D721Med (cell line): ENCODE results near the gene AGBL5.

Experiments used
- DNase-seq: peaks from one replicate; pipeline ENCODE4 v3.0.0; 2011; ENCODE audit warnings: low spot score; ENCODE audit not compliant: insufficient read length
- FAIRE-seq: peaks from 2 replicates; lab custom pipeline; 2011; peaks lifted over from hg19 to GRCh38; lab: Jason Lieb, UNC
- TF ChIP-seq, protein P1 (sequence below): IDR thresholded peaks from 2 replicates; pipeline ENCODE4 v1.5.1; 2012; ENCODE audit warnings: mild to moderate bottlenecking, control low read depth; ENCODE audit not compliant: insufficient read depth; ENCODE audit errors: missing control alignments

The AGBL5 gene

DNA sequence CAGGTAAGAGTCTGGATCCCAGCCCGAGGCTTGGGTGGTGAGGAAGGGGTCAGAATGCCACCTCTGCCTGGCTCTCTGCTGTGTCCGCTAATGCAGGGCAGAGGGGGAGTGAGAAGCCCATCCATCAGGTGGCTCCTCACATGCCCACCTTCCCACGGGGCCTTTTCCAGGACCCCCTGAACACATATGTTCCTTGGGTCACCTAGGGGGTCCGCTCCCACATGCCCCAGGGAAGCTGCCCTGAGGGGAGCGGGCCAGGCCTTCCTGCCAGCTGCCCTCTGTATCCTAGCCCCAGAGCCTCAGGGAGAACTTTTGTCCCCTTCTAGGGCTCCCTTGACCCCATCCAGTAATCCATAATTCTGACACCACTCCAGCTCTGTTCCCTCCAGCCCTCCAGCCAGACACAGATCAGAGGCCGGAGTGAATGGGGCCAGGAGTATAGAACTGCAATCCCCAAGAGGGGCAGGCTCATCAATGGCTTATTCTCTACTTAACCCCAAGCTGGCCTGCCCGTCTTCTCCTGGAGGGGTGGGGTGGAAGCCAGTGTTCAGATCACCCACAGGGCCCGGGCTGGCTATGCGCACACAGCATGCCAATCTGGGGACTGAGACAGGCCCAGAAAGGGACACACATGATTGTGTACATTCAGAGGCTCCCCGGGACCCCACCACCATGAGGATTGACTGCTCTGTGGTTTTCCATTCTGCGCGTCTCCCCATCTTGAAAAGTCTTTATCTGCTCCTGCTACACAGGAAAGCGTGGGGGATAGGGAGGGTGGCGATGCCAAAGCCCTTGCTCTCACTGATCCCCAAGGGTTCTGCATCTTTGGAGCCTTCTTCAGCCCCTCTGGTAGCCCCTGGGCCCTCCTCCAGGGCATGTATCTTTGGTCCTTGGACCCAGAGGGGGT lies 28.0 kb downstream of the AGBL5 start:
- FAIRE-seq (no peak), DNase-seq (peak; percentile 78)
- TF ChIP-seq, protein P1, sequence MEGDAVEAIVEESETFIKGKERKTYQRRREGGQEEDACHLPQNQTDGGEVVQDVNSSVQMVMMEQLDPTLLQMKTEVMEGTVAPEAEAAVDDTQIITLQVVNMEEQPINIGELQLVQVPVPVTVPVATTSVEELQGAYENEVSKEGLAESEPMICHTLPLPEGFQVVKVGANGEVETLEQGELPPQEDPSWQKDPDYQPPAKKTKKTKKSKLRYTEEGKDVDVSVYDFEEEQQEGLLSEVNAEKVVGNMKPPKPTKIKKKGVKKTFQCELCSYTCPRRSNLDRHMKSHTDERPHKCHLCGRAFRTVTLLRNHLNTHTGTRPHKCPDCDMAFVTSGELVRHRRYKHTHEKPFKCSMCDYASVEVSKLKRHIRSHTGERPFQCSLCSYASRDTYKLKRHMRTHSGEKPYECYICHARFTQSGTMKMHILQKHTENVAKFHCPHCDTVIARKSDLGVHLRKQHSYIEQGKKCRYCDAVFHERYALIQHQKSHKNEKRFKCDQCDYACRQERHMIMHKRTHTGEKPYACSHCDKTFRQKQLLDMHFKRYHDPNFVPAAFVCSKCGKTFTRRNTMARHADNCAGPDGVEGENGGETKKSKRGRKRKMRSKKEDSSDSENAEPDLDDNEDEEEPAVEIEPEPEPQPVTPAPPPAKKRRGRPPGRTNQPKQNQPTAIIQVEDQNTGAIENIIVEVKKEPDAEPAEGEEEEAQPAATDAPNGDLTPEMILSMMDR, result no peak

DNA sequence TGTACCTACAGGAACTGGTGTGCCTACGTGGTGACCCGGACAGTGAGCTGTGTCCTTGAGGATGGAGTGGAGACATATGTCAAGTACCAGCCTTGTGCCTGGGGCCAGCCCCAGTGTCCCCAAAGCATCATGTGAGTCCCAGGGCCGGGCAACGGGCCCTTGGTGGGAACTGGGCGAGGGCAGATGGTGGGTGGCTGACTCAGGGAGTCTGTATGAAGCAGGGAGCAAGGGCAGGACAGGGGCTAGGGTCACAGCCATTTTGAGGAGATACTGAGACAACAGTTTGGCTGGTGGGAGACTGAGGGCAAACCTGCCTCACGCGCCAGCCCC lies 28.6 kb downstream of the AGBL5 start:
- TF ChIP-seq, protein P1, result no peak
- no peak for FAIRE-seq
- DNase-seq, result no peak

GRCh38 chr2:27080603-27080936 lies 29.1 kb downstream of the AGBL5 start:
- TF ChIP-seq, protein P1, result no peak
- FAIRE-seq (no peak), DNase-seq (no peak)

- FAIRE-seq (no peak), DNase-seq (no peak)
- TF ChIP-seq, protein P1, result no peak
These were observed 30.7 kb downstream of the AGBL5 start for GRCh38 chr2:27081984-27082772.

GRCh38 chr2:27082773-27083409 lies 31.4 kb downstream of the AGBL5 start:
- TF ChIP-seq, protein P1, result no peak
- DNase-seq, result no peak
- FAIRE-seq, result no peak

- FAIRE-seq, result no peak
- DNase-seq, result no peak
- TF ChIP-seq, protein P1, result no peak
These were observed 32.2 kb downstream of the AGBL5 start for GRCh38 chr2:27083410-27084296.
